ENCODE measurements around the gene AKT1. TPM values are rescaled to one million over a fixed set of nuclear protein-coding genes. Genes with fewer than 3 reads are reported as not detected.
A peak's percentile ranks its signal among the peaks of the same experiment; 100 is the strongest.

Gene AKT1
- total and polyA plus RNA-seq, 7 experiments from 2014 or later: 6.8 to 131 (median 71.0) TPM

DNA sequence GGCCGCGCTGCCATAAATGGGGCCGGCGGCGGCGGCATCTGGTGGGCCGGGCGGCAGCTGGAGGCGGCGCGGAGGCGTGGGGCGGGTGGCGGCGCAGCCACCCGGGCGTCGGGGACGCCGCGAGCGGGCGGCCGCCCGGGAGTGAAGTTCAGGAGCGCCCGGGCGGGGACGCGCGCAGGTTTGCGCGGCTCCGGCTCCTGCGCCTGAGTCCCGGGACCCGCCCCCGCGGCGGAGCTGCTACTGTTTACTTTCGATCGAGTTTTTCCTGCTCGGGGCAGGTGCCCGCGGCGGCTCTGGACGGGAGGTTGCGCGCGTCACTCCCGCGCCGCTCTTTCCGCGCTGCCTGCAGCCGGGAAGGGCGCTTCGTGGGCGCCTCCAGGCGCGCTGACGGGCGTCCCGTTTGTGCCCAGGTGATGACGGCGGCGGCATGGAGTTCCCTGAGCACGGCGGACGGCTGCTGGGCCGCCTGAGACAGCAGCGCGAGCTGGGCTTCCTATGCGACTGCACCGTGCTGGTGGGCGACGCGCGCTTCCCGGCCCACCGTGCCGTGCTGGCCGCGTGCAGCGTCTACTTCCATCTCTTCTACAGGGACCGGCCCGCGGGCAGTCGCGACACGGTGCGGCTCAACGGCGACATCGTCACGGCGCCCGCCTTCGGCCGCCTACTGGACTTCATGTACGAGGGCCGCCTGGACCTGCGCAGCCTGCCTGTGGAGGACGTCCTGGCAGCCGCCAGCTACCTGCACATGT is 5.4 kb upstream of the AKT1 start, which contains the start of gene ZBTB42:
TSS of gene ZBTB42 (plus strand) at position 331 of the 749 bp plus-strand sequence. CDS start at position 428, 97 bp downstream.
- Histone ChIP-seq H3K4me3 (ENCODE audit: low read length) (peak within 1 kb of the TSS; percentile 77), H3K27ac (ENCODE audit: low read depth, low read length) (peak within 1 kb of the TSS; percentile 70), H3K27me3 (ENCODE audit: control insufficient read depth in 2 of 2, insufficient read depth in 2 of 2, low read length in 2 of 2) (no peaks in the 10 kb centered on the region), H3K36me3 (ENCODE audit: control insufficient read depth in 2 of 3, insufficient read depth in 3 of 3, low read length in 3 of 3) (no peaks in the 10 kb centered on the region), H3K4me1 (ENCODE audit: control insufficient read depth in 2 of 2, insufficient read depth in 2 of 2, low read length in 2 of 2) (peaks cover 18 to 25% of the 10 kb centered on the region in 2 donors), H3K9me3 (ENCODE audit: control insufficient read depth in 2 of 3, low read length in 3 of 3) (no peaks in the 10 kb centered on the region)
- H3K27me3 Mint-ChIP-seq: peaks cover 0 to 2% (median 0%) of the 10 kb centered on the region in 5 donors
- ChIA-PET CTCF (interaction anchor here (1.7 to 1.9 kb wide), 2 partner anchors 25 to 32 kb away, joined by 4 read pairs; no protein-coding TSS in a partner anchor), POLR2A (interaction anchor here (0.8 to 2.3 kb wide), 10 partner anchors 13 to 135 kb away, joined by 3 to 24 read pairs (median 4); partner anchors contain the start of gene SIVA1)
- H3K36me3 Mint-ChIP-seq: no peaks in the 10 kb centered on the region
- peak; percentile 60 for ATAC-seq
- H3K4me3 Mint-ChIP-seq: peak within 1 kb of the TSS; percentile 77 to 91 (median 84)
- no peaks in the 10 kb centered on the region for H3K9me3 Mint-ChIP-seq
- DNase-seq: peak; percentile 64 to 79 (median 69)
- intact Hi-C loops (cut with micrococcal nuclease): loop anchor here (1.0 to 2.0 kb wide), 6 partner anchors 25 to 220 kb away; partner anchors contain the start of genes CDCA4 (in 1 of the 2) and CEP170B (in 1 of the 2)
- H3K4me1 Mint-ChIP-seq: peaks cover 15 to 47% (median 32%) of the 10 kb centered on the region in 7 donors
- H3K27ac Mint-ChIP-seq: peak within 1 kb of the TSS; percentile 32 to 94 (median 88)

DNA sequence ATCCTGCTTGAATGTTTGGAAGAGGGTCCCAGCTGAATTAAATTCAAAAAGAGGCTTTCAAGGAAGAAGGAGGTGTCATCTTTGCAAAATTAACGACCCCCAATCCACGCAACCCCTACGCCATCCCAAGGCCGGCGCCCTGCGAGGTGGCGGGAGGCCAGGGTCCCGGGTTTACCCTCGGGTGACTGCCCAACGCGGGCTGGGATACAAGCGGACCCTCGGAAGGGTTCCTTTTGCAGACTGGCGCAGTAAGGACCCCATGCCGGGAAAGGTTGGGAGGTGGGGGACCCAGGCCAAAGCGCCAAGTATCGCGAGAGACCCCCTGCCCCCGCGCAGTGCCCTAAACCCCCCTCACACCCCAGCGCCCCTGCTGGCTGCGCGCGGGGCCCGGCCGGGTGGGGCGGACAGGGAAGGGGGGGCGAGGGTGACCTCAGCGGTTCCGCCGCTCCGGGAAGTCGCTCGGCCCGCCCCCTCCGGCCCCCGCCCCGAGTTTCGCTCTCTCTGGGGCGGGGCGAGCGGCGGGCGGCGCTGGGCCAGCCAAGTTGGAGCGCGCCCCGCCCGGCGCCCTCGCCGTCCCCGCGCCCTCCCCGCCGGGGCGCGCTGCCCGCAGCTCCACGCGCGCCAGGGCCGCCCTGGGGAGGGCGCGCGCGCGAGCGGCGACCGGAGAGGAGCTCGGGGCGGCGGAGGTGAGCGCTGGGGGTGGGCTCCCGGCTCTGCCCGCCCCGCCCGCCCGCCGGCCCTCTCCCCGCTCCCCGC is 4.6 kb upstream of the AKT1 start:
- DNase-seq (peak in 8 of 9 donors; percentile 55 to 85 (median 68)), ATAC-seq (peak; percentile 82)
- ChIA-PET POLR2A (interaction anchor here (0.7 to 2.3 kb wide), 11 partner anchors 12 to 134 kb away, joined by 3 to 24 read pairs (median 4); partner anchors contain the start of gene SIVA1), CTCF (interaction anchor here (1.7 to 1.9 kb wide), 2 partner anchors 26 to 32 kb away, joined by 4 read pairs; no protein-coding TSS in a partner anchor)
- Mint-ChIP-seq H3K4me3 (peak overlapping the region; percentile 59 to 90 (median 73)), H3K4me1 (peaks cover 16 to 47% (median 32%) of the 10 kb centered on the region in 7 donors), H3K36me3 (no peaks in the 10 kb centered on the region), H3K9me3 (no peaks in the 10 kb centered on the region), H3K27me3 (peaks cover 0 to 2% (median 0%) of the 10 kb centered on the region in 5 donors), H3K27ac (peak overlapping the region; percentile 32 to 94 (median 88))
- H3K4me1 ChIP-seq (ENCODE audit: control insufficient read depth in 2 of 2, insufficient read depth in 2 of 2, low read length in 2 of 2): peaks cover 20 to 27% of the 10 kb centered on the region in 2 donors
- H3K9me3 ChIP-seq (ENCODE audit: control insufficient read depth in 2 of 3, low read length in 3 of 3): no peaks in the 10 kb centered on the region
- peak overlapping the region; percentile 41 for H3K4me3 ChIP-seq (ENCODE audit: low read length)
- no peaks in the 10 kb centered on the region for H3K36me3 ChIP-seq (ENCODE audit: control insufficient read depth in 2 of 3, insufficient read depth in 3 of 3, low read length in 3 of 3)
- no peaks in the 10 kb centered on the region for H3K27me3 ChIP-seq (ENCODE audit: control insufficient read depth in 2 of 2, insufficient read depth in 2 of 2, low read length in 2 of 2)
- intact Hi-C loops (cut with micrococcal nuclease): loop anchor here (1.0 to 2.0 kb wide), 6 partner anchors 26 to 221 kb away; partner anchors contain the start of genes CDCA4 (in 1 of the 2) and CEP170B (in 1 of the 2)
- peak overlapping the region; percentile 70 for H3K27ac ChIP-seq (ENCODE audit: low read depth, low read length)

DNA sequence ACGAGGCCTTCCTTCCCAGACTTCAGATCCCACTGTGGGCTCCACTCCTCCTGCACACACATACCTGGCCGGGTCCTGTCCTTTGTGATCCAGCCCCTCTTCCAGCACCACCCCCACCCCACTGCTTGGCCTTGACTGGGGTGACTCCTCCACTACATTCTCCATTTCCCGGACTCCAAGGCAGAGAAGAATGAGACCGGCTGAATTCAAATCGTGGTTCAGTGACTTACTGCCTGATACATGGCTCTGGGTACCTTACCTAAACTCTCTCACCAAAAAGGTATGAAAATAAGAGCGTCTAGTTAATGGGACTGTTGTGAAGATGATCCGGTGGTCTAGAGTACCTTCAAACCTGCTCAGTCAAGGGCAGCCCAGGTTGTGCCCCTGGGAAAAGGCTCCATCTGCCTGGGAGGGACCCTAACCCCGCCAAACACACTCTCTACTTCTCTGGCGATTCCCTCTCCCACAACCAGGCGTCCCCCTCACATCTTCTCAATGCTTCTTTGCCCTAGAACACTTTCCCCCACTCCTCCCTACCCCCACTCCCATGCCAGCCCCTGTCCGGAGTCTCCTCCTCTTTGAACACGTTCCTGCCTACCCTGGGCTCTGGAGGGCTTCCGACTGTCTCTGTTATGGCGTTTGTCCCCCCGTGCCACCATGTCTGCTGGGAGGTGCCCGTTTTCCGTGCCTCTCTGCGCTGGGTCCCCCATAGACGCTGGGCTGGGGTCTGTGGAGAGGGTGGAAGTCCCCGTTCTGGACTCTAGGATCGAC is 3.9 kb upstream of the AKT1 start:
- peak in 3 of 9 donors; percentile 15 to 37 (median 30) for DNase-seq
- CTCF ChIA-PET: interaction anchor here (0.8 to 1.2 kb wide), 2 partner anchors 31 to 236 kb away, joined by 3 read pairs; no protein-coding TSS in a partner anchor
- Histone ChIP-seq H3K4me1 (ENCODE audit: control insufficient read depth in 2 of 2, insufficient read depth in 2 of 2, low read length in 2 of 2) (peaks cover 20 to 30% of the 10 kb centered on the region in 2 donors), H3K27me3 (ENCODE audit: control insufficient read depth in 2 of 2, insufficient read depth in 2 of 2, low read length in 2 of 2) (no peaks in the 10 kb centered on the region), H3K27ac (ENCODE audit: low read depth, low read length) (peak overlapping the region; percentile 70), H3K36me3 (ENCODE audit: control insufficient read depth in 2 of 3, insufficient read depth in 3 of 3, low read length in 3 of 3) (no peaks in the 10 kb centered on the region), H3K9me3 (ENCODE audit: control insufficient read depth in 2 of 3, low read length in 3 of 3) (no peaks in the 10 kb centered on the region), H3K4me3 (ENCODE audit: low read length) (peak overlapping the region; percentile 41)
- POLR2A ChIA-PET: interaction anchor here (0.7 kb wide), 1 partner anchor 12 kb away, joined by 3 read pairs; no protein-coding TSS in a partner anchor
- intact Hi-C loops (cut with micrococcal nuclease): loop anchor here (1.0 to 10.0 kb wide), 7 partner anchors 27 to 505 kb away; partner anchors contain the start of genes BRF1 (in 1 of the 2), CDCA4 (in 1 of the 2) and CEP170B (in 1 of the 2)
- Mint-ChIP-seq H3K27me3 (peaks cover 0 to 2% (median 0%) of the 10 kb centered on the region in 5 donors), H3K4me3 (peak overlapping the region; percentile 59 to 85 (median 73)), H3K9me3 (no peaks in the 10 kb centered on the region), H3K4me1 (peaks cover 18 to 50% (median 35%) of the 10 kb centered on the region in 7 donors), H3K36me3 (no peaks in the 10 kb centered on the region), H3K27ac (peak overlapping the region; percentile 32 to 94 (median 88))
- no peak for ATAC-seq

DNA sequence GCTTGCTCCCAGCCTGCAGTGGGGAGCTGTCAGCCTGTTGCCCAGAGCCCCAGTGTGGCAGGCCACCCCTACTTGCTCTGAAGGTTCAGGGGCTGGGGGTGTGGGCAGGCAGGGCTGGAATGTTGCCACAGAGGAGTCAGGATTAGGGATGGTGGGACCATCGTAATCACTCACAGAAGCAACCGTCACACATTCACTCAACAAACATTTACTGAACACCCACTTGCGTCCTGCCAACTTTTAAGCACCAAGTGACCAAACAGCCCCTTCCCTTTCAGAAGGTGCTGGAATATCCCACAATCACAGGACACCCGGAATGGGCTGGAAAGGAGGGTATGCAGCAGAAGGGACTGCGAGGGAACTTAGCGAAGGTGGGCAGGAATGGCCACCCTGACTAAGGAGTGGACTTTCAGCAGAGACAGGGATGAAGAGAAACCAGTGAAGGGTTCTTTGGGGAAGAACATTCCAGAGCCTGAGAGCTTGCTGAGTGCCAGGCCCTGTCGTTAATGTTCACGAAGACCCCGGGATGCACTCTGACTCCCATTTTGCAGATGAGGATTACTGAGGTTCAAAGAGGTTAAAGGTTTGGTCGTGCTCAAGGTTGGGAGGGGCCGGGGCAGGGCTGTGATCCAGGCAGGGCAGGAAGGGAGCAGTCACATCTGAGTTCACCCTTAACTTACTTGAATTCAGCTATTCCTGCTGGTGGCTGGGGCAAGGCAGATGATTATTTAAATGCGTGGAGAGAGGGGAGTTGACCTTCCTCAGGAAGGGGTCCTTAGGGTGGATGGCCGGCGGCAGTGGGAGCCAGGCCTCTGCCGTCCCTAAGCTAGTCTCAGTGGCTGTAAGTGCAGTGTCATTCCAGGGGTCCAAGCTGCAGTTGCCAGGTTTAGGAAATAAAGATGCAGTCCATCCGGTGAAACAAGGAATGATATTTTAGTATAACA is 3.0 kb upstream of the AKT1 start:
- no peaks in the 10 kb centered on the region for H3K36me3 Mint-ChIP-seq
- Histone ChIP-seq H3K27ac (ENCODE audit: low read depth, low read length) (no peak overlapping the region), H3K9me3 (ENCODE audit: control insufficient read depth in 2 of 3, low read length in 3 of 3) (no peaks in the 10 kb centered on the region), H3K4me1 (ENCODE audit: control insufficient read depth in 2 of 2, insufficient read depth in 2 of 2, low read length in 2 of 2) (peaks cover 26 to 38% of the 10 kb centered on the region in 2 donors), H3K27me3 (ENCODE audit: control insufficient read depth in 2 of 2, insufficient read depth in 2 of 2, low read length in 2 of 2) (no peaks in the 10 kb centered on the region), H3K36me3 (ENCODE audit: control insufficient read depth in 2 of 3, insufficient read depth in 3 of 3, low read length in 3 of 3) (no peaks in the 10 kb centered on the region), H3K4me3 (ENCODE audit: low read length) (no peak overlapping the region)
- H3K27me3 Mint-ChIP-seq: peaks cover 0 to 2% (median 0%) of the 10 kb centered on the region in 5 donors
- H3K4me3 Mint-ChIP-seq: peak overlapping the region in 9 of 10 donors; percentile 59 to 85 (median 74)
- intact Hi-C loops (cut with micrococcal nuclease): loop anchor here in 1 of 2 donors (10.0 kb wide), 1 partner anchor 506 kb away; the partner anchor contains the start of gene BRF1
- ATAC-seq (no peak), DNase-seq (no peak)
- CTCF ChIA-PET: interaction anchor here (0.7 to 1.2 kb wide), 3 partner anchors 18 to 237 kb away, joined by 3 read pairs; no protein-coding TSS in a partner anchor
- H3K9me3 Mint-ChIP-seq: no peaks in the 10 kb centered on the region
- POLR2A ChIA-PET: interaction anchor here (0.7 to 1.0 kb wide), 2 partner anchors 28 to 46 kb away, joined by 3 to 4 read pairs; partner anchors contain the start of gene SIVA1
- peak overlapping the region; percentile 32 to 94 (median 76) for H3K27ac Mint-ChIP-seq
- peaks cover 18 to 51% (median 41%) of the 10 kb centered on the region in 7 donors for H3K4me1 Mint-ChIP-seq

Data from naive thymus-derived CD4-positive, alpha-beta T cell (primary cell).